ENCODE data around the gene SORD. TPM values are rescaled to one million over a fixed set of nuclear protein-coding genes. Genes with fewer than 3 reads are reported as not detected.

SORD gene
- total RNA-seq, 1 donor from 2014 or later = 36.7 TPM

DNA sequence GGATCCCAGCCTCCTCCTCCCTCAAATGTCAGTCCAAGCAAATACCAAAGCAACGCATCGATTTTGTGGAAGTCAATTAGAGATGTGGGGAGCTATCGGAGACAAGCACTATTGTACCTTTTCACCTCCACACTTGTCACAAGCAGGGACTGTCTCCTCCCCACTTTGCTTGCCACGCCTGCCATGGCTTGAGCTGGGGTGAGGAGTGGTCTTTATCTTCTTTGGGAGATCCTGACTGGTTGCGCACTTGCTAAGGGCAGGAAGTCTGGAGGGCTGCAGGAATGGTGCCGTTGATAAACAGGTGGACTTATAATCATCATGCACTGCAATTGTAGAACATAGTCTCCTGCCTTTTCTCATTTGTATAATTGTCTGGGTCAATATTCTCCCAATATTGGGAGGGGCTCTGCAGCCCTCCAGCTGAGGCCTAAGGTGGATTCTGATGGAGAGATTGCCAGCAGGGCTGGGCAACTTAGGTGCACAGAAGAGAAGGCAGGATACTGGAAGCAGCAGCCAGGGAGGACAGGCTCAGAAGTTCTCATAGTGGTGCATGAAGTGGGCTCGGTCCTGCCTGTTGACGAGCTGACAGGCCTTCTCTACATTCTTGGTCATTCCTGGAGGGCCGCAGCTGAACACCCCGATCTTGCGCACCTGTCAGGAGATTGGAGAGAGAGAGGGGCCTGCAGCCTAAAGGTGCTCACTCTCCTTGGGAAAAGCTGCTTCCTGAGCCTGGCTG, 70.8 kb downstream of the SORD start:
- Histone ChIP-seq H3K27me3 (peaks cover 12% of the 10 kb centered on the region), H4K20me1 (ENCODE audit: low read depth) (no peaks in the 10 kb centered on the region), H3K27ac (no peak overlapping the region), H3K4me3 (no peak overlapping the region), H3K36me3 (no peaks in the 10 kb centered on the region), H3K4me1 (no peaks in the 10 kb centered on the region), H3K9ac (no peak overlapping the region), H3K79me2 (ENCODE audit: low read depth) (no peaks in the 10 kb centered on the region), H3F3A (ENCODE audit: low read depth) (no peaks in the 10 kb centered on the region), H3K4me2 (no peak overlapping the region), H3K9me3 (ENCODE audit: low read depth) (no peaks in the 10 kb centered on the region), H2AFZ (replicated peaks) (no peak overlapping the region)
- DNase-seq (ENCODE audit: low spot score) = no peak
- H3K27me3 Mint-ChIP-seq (ENCODE audit: insufficient read depth, low read depth) = peaks cover 10% of the 10 kb centered on the region
- H3K9me3 Mint-ChIP-seq = peaks cover 3% of the 10 kb centered on the region
- H3K4me1 Mint-ChIP-seq = no peaks in the 10 kb centered on the region
- no peak overlapping the region for H3K27ac Mint-ChIP-seq
- TF ChIP-seq EZH2phosphoT487 (IDR thresholded peaks at IDR 0.05) (no peak), EZH2 (IDR thresholded peaks at IDR 0.05) (no peak), CTCF (IDR thresholded peaks at IDR 0.05) (no peak)
- no peak overlapping the region for H3K4me3 Mint-ChIP-seq
- no peaks in the 10 kb centered on the region for H3K36me3 Mint-ChIP-seq

- H3K9me3 Mint-ChIP-seq = peaks cover 3% of the 10 kb centered on the region
- no peaks in the 10 kb centered on the region for H3K4me1 Mint-ChIP-seq
- H3K4me1 ChIP-seq = no peaks in the 10 kb centered on the region
- no peak overlapping the region for H3K27ac Mint-ChIP-seq
- no peak overlapping the region for H3K4me2 ChIP-seq
- H3F3A ChIP-seq (ENCODE audit: low read depth) = no peaks in the 10 kb centered on the region
- H3K9me3 ChIP-seq (ENCODE audit: low read depth) = no peaks in the 10 kb centered on the region
- no peak overlapping the region for H3K4me3 Mint-ChIP-seq
- H3K36me3 Mint-ChIP-seq = no peaks in the 10 kb centered on the region
- no peaks in the 10 kb centered on the region for H4K20me1 ChIP-seq (ENCODE audit: low read depth)
- peaks cover 10% of the 10 kb centered on the region for H3K27me3 Mint-ChIP-seq (ENCODE audit: insufficient read depth, low read depth)
- H3K27me3 ChIP-seq = peaks cover 12% of the 10 kb centered on the region
- no peak overlapping the region for H3K9ac ChIP-seq
- DNase-seq (ENCODE audit: low spot score) = no peak
- H3K27ac ChIP-seq = no peak overlapping the region
- no peak overlapping the region for H3K4me3 ChIP-seq
- H3K79me2 ChIP-seq (ENCODE audit: low read depth) = no peaks in the 10 kb centered on the region
- H2AFZ ChIP-seq (replicated peaks) = no peak overlapping the region
- no peaks in the 10 kb centered on the region for H3K36me3 ChIP-seq
- TF ChIP-seq EZH2 (IDR thresholded peaks at IDR 0.05) (no peak), EZH2phosphoT487 (IDR thresholded peaks at IDR 0.05) (no peak), CTCF (IDR thresholded peaks at IDR 0.05) (no peak)
Measured at GRCh38 chr15:45094358-45094730, 71.3 kb downstream of the SORD start.

- no peaks in the 10 kb centered on the region for H3K36me3 ChIP-seq
- no peak for DNase-seq (ENCODE audit: low spot score)
- H3K79me2 ChIP-seq (ENCODE audit: low read depth) = no peaks in the 10 kb centered on the region
- H4K20me1 ChIP-seq (ENCODE audit: low read depth) = no peaks in the 10 kb centered on the region
- Mint-ChIP-seq H3K27ac (no peak overlapping the region), H3K36me3 (no peaks in the 10 kb centered on the region), H3K27me3 (ENCODE audit: insufficient read depth, low read depth) (peaks cover 15% of the 10 kb centered on the region), H3K4me1 (peaks cover 4% of the 10 kb centered on the region), H3K4me3 (no peak overlapping the region), H3K9me3 (peaks cover 3% of the 10 kb centered on the region)
- H3K4me1 ChIP-seq = peaks cover under 1% of the 10 kb centered on the region
- TF ChIP-seq EZH2phosphoT487 (IDR thresholded peaks at IDR 0.05) (no peak), EZH2 (IDR thresholded peaks at IDR 0.05) (no peak), CTCF (IDR thresholded peaks at IDR 0.05) (no peak)
- no peak overlapping the region for H3K9ac ChIP-seq
- no peak overlapping the region for H3K27ac ChIP-seq
- no peaks in the 10 kb centered on the region for H3K9me3 ChIP-seq (ENCODE audit: low read depth)
- H3K27me3 ChIP-seq = peaks cover 5% of the 10 kb centered on the region
- H2AFZ ChIP-seq (replicated peaks) = no peak overlapping the region
- no peak overlapping the region for H3K4me2 ChIP-seq
- no peak overlapping the region for H3K4me3 ChIP-seq
- H3F3A ChIP-seq (ENCODE audit: low read depth) = no peaks in the 10 kb centered on the region
Measured at GRCh38 chr15:45095661-45096060, 72.7 kb downstream of the SORD start.
